Right ventricle myocardium superior (tissue), 1 donor: ENCODE results near the gene HDAC9. TPM values are rescaled to one million over a fixed set of nuclear protein-coding genes. Genes with fewer than 3 reads are reported as not detected.
A peak's percentile ranks its signal among the peaks of the same experiment; 100 is the strongest.
"Not testable (repeated sequence)": the region's sequence is repeated elsewhere in the genome, so short reads cannot be mapped to it uniquely, and the experiment has no call there.

Experiments used
- ATAC-seq: fragments of 200-7000 bp; cut with Tn5 transposase; one replicate; pipeline ENCODE4 v1.9.1; 2020; ENCODE audit warnings: mild to moderate bottlenecking; ENCODE audit not compliant: poor library complexity
- DNase-seq: peaks from one replicate; pipeline ENCODE4 v3.0.0-alpha.2; 2020
- intact Hi-C: fragments of 100-400 bp; cut with DNase I; formaldehyde crosslinking; loops from one replicate; pipeline ENCODE4 v1.11.2; 2022
- total RNA-seq: library from RNA; stranded (reverse); fragmentation: NEBNext Ultra II Directional; extraction: Animal tissue kit (Norgen Biotek cat#: 25700); gene quantifications from one replicate; pipeline ENCODE4 v1.2.1, GENCODE V29; 2021
- donor health status: DM: no; HTN: yes; CAD: no; lungs with severe emphysema.

HDAC9 gene
- total RNA-seq, 1 donor from 2014 or later = 22.8 TPM

GRCh38 chr7:18936265-18936664 lies 440.7 kb downstream of the HDAC9 start:
- intact Hi-C loops = no loop called here
- ATAC-seq (no peak), DNase-seq (no peak)

- no peak for ATAC-seq
- no peak for DNase-seq
- intact Hi-C loops = no loop called here
Measured at GRCh38 chr7:18939771-18940592, 444.4 kb downstream of the HDAC9 start.

- intact Hi-C loops = no loop called here
- no peak for DNase-seq
- no peak for ATAC-seq
Measured at GRCh38 chr7:18940593-18941134, 445.1 kb downstream of the HDAC9 start.

DNA sequence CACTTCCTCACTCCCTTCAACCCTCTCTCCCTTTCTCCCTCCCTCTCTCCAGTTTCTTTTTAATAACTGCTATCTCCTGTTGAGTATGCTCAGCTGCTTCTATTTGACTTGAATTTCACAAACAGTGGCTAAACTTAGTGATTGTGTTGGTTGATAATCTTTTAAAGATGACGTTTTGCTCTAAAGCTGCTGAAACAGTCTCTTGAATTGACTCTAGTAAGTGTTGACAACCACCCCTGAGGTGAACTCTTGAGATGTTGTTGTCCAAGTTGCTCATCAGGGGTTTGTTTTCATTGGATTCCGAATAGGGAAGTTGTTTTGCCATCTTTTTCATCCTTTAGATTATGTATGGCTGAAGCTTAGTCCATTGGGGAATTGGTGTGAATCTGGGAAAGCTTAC lies 445.7 kb downstream of the HDAC9 start:
- ATAC-seq = peak; percentile 27
- intact Hi-C loops = no loop called here
- no peak for DNase-seq

GRCh38 chr7:18948521-18948920 lies 453.0 kb downstream of the HDAC9 start:
- ATAC-seq (no peak), DNase-seq (no peak)
- intact Hi-C loops = no loop called here

DNA sequence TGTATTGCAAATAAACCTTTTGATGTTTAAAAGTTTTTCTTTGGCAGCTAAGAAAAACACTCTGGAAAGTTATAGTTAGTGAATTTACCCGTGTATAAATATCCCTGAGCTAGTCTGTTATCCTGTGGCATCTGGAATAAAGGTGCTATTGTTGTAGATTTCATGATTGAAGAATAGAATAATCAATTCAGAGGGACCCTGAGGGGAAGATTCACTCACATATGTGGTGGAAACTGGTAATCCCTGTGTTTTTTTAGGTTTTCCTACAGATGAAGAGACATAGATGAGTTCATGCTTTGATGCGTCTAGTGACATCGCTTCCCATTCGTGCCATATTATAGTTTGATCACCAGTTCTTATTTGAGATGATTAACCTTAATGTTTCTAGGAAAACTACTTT lies 457.3 kb downstream of the HDAC9 start:
- no peak for ATAC-seq
- intact Hi-C loops = no loop called here
- no peak for DNase-seq

DNA sequence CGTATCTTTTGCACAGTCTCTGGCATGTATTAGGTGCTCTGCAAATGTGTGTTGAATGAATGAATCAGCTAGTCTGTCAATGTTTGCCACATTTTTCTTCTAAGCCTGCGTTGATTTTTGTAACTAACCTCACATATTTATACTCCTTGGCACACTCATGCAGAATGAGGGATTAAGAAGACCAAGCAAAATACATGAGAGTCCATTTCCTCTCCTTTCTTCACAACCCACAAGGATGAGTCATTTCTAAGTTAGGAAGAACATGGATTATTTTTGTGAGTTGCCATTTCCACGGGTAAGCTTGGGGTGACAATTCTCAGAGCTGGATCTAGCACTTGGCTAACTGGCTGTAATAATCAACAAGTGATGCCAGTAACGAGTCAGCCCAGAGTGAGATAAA lies 463.1 kb downstream of the HDAC9 start:
- ATAC-seq = no peak
- DNase-seq = no peak
- intact Hi-C loops = no loop called here

DNA sequence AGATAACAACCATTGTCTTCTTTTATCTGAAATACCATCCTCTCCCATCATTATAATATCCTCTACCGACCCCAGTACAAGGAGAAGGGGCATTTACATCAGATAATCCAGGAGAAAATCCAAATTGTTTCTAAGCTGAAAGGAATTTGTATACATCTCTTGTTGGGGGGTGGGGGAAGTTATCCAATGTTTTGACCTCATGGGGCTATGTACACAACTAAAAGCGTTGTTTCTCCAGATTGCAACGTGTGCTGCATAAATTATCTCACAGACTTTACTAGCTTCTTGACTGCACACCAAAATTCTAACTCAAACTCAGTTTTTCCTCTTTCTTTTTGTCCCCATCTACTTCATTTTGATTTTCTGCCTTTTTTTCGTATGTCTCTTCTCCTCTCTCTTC lies 465.2 kb downstream of the HDAC9 start:
- DNase-seq (no peak), ATAC-seq (no peak)
- intact Hi-C loops = no loop called here

DNA sequence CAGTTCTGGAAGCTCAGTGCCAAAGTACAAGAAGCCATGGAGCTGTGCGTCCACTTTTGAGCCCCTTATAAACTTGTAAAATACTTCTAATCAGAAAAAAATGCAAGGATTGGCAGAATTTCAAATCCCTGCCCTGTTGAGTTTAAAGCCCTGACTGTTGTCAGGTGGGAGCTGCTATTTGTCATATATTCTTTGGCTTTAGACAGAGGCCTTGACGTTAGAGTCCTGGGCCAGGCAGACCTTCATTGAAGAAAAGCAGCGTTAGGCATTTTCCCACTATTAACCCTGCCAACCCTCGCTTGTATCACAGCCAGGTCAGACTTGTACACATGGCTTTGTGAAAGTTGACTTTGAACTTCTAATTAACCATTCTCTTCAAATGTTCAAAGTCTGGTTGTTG lies 466.5 kb downstream of the HDAC9 start:
- intact Hi-C loops = no loop called here
- ATAC-seq (no peak), DNase-seq (no peak)

DNA sequence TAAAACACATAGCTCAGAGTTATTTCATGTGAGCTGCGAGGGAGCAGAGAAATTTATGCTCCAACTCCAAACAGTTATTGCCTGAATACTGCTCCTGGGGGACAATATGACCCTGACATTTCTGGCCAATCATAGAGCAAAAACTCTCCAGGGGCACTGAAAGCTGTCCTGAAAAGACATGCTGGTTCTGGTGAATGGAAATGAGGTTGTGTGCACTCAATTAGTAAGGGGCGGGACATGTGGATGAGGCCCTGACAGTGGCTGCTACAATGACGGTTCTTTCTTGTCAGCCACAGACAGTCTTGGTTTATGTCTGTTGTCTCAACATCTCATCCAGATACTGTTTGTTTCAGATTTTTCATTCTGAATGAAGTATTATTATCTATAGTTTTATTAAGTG lies 470.1 kb downstream of the HDAC9 start:
- ATAC-seq (no peak), DNase-seq (no peak)
- intact Hi-C loops = no loop called here

DNA sequence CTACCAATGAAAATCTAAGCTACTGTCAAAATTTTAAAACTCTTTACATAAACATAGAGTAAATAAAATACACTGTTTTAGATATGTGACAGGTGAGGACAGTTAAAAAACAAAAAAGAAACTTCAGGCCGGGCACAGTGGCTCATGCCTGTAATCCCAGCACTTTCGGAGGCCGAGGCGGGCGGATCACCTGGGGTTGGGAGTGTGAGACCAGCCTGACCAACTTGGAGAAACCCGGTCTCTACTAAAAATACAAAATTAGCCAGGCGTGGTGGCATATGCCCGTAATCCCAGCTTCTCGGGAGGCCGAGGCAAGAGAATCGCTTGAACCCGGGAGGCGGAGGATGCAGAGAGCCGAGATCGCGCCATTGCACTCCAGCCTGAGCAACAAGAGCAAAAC lies 472.2 kb downstream of the HDAC9 start:
- ATAC-seq, intact Hi-C loops, DNase-seq: not testable (repeated sequence)

DNA sequence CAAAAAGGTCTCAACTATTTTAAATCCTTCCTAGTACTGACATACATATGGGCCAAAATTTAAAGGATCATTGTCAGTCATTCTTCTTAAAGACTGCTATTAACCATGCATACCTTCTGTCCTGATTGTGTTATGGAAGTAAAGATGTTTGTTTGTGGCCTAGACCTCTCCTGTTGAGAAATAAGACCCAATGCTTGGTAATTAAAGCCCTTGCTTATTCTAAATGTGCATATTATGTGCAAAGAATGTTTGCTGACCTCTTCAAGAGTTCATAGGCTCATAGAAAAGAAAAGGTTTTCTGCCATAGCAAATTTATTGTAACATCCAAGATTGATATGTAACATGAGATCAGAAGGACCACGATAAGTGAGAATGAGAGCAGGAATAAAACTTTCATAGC lies 476.3 kb downstream of the HDAC9 start:
- intact Hi-C loops = no loop called here
- ATAC-seq (no peak), DNase-seq (no peak)

DNA sequence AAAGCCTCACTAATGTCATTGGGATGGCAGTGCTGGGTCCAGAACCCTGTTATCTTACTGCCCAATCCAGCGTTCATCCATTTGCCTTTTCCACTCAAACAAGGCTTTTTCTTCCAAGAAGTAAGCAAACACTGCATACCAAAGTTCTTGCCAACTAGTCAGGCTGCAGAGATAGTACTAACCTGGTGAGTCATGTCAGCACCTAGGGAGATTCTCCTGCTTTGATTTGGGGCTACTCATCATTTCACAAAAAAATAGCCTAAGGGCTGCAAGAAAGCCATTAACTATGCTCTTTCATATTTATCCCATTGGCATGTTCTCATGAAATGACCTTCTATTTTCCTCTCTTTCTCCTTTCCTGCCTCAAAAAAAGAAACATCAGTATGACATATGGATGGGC lies 479.3 kb downstream of the HDAC9 start:
- DNase-seq (no peak), ATAC-seq (no peak)
- intact Hi-C loops = no loop called here

DNA sequence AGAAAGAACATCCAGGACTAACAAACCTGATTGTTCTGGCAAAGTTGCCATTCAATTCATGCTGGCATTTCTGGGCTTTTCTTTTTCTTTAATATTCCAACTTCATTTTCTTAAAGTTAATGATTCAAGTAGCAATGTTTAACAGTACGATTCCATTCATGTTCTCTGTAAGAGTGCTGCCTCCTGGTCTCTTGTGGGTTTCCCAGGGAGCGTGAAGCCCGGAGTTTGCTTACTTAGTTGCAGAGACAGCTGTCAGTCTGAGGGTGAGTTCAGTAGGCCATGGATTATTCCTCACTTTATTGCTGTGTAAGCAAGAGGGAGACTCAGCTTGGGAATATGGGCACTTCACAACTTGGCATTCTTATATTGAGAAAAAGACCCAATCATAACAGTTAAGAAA lies 479.7 kb downstream of the HDAC9 start:
- no peak for ATAC-seq
- intact Hi-C loops = no loop called here
- DNase-seq = no peak

DNA sequence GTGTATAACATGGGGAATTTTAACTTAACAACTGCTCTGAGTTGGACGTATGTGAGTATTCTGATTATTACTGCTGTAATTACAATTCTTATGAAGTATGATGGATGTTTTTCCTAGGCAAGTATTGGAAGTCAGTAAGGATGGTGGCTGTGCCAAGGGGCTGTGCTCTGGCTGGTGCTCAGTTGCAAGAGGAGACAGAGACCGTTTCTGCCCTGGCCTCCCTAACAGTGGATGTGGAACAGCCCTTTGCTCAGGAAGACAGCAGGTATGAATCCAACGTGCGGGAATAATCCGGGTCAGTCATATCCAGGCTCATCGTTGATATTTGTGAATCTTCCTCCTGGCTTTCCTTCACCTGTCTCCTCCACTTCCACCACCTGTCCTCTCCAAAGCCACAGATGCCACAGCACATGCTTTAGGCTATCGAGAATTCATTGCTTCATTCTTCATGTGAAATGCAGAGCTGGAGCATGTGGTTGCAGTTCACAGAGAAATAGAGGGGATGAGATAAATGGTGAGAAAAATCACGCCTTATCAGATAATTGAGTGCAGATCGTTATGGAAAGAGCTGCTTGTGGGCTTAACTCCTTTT lies 480.2 kb downstream of the HDAC9 start:
- no peak for DNase-seq
- intact Hi-C loops = no loop called here
- ATAC-seq = no peak

DNA sequence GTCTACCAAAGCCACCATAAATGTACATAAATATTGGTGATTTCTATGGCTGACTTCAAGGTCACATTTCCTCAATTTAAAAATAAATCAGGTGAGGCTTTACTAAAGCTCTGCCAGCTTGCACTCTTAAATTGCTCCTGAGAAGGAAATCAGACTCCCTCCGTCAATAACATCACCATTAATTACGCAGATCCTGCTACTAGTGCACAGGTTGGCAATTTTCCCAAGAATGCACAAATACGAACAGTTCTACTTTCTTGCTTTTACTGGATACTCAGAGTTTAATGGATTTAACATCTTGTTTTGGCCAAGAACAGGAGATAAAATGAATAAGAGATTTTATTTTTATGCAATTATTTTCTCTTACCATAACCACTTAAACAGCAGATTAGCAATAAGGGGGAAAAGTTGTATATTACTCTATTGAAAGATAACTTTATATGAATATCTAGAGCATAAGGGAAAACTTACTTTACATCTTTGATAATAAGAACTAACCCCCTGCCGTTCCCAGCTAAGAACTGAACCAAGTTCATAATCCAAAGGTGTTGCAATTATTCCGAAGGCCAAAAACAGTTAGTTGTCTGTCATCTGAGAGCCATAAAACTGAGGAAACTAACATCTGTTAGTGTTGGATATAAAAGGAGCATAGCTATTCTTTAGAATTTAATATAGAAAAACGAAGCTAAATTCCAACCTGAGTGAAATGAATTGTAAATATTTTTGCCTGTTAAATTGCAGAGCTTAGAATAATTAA lies 481.3 kb downstream of the HDAC9 start:
- DNase-seq (no peak), ATAC-seq (no peak)

DNA sequence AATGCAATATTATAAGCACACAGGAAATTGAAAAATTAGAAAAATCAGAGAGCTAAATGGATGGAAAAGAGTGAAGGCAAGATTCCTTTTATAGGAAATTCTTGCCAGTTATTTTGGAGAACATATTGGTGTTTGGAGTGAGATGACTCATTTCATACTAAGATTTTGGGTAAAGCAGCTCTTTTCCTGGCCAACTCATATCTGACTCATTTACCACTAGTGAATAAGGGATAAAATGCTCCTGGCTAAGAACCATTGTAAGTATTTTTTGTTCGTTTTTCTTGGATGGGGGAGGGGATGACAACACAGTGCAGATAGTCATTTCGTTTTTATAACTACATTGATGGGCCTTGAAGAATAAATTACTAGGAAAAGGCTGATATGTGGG lies 482.6 kb downstream of the HDAC9 start:
- DNase-seq (no peak), ATAC-seq (peak; percentile 85)
- intact Hi-C loops = no loop called here

More for the DNA sequence above, 481.3 kb downstream of the HDAC9 start:
- intact Hi-C loops = no loop called here

DNA sequence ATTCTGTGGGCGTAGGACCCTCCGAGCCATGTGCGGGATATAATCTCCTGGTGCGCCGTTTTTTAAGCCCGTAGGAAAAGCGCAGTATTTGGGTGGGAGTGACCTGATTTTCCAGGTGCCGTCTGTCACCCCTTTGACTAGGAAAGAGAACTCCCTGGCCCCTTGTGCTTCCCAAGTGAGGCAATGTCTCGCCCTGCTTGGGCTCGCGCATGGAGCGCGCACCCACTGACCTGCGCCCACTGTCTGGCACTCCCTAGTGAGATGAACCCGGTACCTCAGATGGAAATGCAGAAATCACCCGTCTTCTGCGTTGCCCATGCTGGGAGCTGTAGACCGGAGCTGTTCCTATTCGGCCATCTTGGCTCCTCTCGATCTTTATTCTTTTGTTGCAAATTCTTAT lies 495.2 kb downstream of the HDAC9 start:
- ATAC-seq, intact Hi-C loops, DNase-seq: not testable (repeated sequence)

- DNase-seq (no peak), ATAC-seq (no peak)
- intact Hi-C loops = no loop called here
Measured at GRCh38 chr7:18993933-18994668, 498.6 kb downstream of the HDAC9 start.
